ENCODE results near the gene TMEM98.
"Not testable (repeated sequence)": the region's sequence is repeated elsewhere in the genome, so short reads cannot be mapped to it uniquely, and the experiment has no call there.

The TMEM98 gene

DNA sequence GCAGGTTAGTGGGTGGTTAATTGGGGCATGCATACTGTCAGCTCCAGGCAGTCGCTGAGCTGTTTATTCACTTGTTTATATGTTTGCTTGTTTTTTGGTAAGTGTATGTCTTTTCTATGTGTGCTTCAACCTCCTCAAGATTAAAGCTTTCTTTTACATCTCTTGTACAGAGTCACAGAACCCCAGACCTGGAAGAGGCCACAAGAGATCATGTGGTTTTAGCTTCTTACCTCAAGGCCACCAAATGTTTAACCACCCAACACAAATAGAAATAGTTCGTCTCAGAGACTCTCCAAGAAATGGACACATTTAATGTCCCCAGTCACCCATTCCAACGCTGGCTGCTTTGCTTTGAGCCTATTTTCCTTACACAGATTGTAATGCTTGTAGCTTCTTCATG, 11.8 kb upstream of the TMEM98 start:
- no peak for DNase-seq

DNA sequence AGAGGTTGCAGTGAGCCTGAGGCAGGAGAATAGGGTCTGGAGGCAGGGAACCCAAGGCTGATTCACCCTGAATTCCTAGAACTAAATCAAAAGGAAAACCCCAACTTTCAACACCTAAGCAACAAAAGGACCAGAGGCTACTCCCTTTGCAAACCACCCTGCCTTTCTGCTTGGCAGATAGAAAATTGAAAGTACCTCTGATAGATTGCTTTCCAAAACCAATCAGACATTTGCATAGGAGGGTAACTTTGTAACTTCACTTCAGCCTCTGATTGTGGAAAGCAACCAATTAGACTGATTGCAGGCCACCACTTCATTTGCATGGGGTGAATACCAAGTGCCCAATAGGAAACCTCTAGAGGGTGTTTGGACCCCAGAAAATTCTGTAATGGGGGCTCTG, 10.9 kb upstream of the TMEM98 start:
- no peak for DNase-seq

DNA sequence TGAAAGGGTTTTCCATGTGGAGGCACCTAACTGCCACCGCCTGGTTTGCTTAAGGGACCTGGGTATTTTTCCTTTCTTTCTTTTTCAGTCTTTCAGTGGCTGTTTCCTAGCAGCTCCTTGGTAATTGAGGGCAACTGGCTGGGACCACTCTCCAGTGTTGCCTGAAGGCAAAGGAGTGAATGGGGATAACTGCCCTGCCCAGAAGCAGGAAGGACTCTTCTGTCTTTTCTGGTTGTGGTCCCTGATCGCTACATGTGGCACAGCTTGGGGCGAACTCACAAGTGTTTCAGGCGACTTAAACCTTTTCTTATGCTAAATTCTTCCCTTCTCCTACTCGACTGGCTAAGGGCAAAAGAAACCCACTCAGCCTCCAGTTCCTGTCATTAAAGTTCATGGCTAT, 10.1 kb upstream of the TMEM98 start:
- no peak for DNase-seq

DNA sequence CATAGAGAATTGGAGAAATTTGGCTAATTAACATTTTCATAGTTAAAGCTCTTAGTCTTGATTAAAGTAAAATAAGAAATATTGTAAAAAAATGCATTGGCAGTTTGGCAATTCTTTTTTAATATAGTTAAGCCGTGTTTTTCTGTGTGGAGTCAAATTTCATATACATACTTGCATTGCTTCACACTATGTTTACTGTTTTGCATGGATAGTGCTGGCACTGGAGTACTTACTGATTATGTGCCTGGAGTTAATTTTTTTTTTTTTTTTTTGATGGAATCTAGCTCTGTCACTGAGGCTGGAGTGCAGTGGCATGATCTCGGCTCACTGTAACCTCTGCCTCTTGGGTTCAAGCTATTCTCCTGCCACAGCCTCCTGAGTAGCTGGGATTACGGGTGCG, 8.1 kb upstream of the TMEM98 start:
- DNase-seq: not testable (repeated sequence)

DNA sequence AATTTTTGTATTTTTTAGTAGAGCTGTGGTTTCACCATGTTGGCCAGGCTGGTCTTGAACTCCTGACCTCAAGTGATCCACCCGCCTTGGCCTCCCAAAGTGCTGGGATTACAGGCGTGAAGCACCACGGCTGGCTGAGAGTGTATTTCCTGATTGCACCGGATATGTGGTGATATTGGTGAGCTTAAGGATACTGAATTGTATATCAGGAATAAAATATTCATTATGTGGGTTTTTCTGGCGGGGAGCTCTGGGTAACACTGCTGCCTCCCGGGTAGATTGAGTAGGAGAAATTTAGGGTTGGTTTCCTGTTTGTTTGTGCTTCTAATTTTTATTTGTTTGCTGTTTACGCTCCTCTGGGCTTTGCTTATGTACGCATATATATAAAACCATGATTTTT, 7.7 kb upstream of the TMEM98 start:
- DNase-seq: no peak

DNA sequence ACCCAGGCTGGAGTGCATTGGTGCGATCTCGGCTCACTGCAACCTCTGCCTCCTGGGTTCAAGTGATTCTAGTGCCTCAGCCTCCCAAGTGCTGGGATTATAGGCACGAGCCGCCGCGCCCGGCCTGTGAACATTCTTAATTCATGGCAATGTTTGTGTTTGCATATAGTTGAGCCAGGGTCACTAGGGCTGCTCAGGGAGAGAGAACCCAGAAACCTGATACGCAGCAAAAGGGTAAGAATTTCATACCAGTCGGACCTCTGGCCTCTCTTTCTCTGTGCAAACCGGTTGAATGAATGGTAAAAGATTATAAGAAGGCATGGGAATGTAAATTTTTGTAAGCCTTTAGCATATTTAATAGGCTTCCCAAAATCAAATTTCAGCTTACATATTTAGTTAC, 6.9 kb upstream of the TMEM98 start:
- DNase-seq: no peak

DNA sequence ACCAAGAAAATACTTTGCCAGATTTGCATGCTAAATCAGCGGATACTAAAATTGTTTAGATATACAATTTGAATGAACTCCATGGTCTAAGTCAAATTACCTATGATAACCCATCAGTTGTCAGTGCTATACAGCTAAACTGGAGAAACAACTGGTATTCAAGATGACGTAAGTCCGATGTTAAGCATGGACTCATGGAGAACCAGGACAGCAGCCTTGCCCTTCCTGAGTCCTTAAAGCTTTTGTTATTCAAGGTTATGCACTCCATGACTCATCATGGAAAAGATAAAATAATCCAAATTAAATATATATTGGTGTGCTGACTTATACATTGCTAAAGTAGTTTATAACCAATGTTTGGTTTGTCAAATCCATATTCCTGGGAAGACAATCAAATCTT, 4.0 kb upstream of the TMEM98 start:
- DNase-seq: not testable (repeated sequence)

DNA sequence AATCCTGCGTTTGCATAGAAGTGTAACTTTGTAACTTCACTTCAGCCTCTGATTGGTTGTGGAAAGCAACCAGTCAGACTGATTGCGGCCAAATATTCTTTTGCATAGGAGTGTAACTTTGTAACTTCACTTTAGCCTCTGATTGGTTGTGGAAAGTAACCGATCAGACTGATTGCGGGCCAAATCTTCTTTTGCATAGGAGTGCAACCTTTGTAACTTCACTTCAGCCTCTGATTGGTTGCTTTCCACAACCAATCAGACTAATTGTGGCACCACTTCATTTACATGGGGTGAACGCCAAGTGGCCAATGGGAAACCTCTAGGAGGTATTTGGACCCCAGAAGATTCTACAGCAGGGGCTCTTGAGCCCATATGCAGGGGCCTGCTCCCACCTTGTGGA, 1.8 kb upstream of the TMEM98 start:
- DNase-seq: no peak

DNA sequence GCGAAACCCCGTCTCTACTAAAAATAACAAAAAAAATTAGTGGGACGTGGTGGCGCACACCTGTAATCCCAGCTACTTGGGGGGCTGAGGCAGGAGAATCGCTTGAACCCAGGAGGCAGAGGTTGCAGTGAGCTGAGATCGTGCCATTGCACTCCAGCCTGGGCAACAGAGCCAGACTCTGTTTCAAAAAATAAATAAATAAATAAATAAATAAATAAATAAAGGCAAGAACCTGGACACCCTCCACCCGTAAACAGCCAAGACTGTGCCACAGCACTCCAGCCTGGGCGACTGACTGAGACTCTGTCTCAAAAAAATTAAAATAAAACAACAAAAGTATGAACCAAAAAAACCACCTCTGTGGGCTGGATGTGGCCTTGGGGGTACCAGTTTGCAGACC, 1.2 kb upstream of the TMEM98 start:
- DNase-seq: not testable (repeated sequence)

DNA sequence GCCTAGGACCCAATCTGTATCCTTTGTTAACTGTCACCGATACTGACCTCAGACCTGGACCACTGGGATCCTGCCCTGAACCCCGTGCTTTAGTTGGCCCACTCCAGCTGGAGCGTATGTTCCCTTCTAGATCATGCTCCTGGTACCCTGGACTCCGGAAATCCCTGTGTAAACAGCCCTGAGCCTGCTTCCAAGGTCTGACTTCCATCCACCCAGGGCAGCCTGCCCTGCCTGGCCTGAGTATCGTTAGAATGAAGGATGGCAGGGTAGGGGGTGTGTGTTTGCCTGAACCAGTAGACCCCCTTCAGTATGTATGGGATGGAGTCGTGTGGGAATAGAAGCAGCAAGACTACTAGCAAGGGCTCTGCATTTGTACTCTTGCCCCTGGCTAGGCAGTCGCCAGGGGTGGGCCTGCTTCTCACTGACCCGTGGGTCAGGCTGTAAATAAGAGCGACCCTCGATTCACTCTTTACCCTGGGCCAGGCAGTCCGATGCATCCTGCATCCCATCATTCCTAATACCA, 691 bp upstream of the TMEM98 start:
- no peak for DNase-seq

DNA sequence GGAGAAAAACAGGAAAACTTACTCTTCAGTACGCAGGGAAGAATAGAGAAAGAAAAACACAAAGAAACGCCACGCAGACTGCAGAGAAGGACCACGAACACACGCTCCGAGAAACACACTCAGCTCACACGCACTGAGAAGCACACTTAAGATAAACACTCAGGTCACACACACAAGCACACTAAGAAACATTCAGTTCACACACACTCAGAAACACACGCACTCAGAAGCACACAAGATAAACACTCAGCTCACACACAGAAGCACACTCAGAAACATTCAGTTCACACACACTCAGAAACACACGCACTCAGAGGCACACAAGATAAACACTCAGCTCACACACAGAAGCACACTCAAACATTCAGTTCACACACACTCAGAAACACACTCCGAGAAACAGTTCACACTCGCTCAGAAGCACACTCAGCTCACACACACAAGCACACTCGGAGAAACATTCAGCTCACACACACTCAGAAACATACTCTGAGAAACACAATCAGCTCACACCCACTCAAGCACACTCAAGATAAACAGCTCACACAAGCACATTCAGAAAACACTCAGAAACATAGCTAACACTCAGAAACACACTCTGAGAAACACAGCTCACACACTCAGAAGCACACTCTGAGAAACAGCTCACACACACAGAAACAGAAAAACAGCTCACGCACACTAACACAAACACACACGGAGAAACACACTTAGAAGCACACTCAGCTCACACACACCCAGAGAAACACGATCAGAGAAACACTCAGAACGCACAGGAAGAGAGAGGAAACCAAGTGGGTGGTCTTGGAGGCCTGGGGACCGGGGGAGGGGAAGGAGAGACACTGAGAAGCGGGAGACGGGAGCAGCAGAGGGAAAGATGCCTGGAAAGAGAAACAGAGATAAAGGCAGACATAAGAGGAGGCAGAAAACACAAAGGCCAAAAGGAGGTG, 908 bp downstream of the TMEM98 start:
- no peak for DNase-seq

DNA sequence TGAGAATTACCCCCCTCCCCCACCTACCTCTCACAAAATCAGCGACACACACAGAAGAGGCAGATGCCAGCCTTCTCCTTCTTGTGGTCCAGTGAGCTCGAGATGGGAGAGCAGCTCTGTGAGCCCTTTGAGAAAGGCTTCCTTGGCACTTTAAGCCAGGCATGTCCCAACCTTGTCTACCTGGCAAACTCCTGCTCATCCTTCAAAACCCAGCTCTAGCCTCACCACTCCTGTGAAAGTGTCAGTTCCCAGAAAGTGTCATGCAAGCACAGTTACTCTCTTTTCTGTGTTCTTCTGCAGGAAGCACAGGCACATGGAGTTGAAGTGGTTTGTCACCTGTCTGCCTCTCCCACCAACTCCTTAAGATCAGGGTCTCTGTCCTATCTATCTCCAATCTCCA, 1.6 kb downstream of the TMEM98 start:
- DNase-seq: no peak

DNA sequence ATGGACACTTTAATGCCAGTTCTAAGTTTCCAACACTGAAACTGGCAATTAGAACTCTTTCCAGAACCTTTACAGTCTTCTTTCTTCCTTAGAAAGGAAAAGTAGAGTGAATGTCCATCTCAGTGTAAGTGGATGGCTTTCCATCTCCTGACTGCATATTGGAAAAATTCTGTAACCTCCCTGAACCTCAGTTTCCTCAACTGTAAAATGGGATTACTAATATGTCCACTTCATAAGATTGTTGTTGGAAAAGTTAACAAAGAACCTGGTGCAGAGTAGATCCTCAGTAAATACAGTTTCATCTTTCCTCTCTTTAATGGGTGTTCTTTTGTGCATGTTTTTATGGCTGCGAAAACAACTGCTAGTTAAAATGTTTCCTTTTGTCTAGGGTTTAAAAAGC, 2.6 kb downstream of the TMEM98 start:
- DNase-seq: no peak

DNA sequence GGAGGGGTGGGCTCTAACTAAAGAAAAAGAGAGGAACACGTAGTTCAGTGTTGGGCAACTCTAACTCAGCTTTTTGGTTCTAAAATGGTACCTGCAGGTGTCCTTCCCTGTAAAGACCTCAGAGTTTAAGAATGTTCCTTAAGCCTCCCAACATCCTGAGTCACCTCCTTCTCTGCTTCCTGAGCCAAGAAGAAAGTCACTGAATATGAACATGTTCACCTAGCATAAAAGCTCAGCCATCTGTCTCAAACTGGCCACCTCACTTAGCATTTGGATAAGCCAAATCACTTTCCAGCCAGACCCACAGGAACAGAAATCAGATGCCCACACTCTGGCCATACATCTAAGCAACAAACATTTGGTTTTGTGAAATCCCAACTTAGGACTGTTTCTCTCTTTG, 3.7 kb downstream of the TMEM98 start:
- no peak for DNase-seq

DNA sequence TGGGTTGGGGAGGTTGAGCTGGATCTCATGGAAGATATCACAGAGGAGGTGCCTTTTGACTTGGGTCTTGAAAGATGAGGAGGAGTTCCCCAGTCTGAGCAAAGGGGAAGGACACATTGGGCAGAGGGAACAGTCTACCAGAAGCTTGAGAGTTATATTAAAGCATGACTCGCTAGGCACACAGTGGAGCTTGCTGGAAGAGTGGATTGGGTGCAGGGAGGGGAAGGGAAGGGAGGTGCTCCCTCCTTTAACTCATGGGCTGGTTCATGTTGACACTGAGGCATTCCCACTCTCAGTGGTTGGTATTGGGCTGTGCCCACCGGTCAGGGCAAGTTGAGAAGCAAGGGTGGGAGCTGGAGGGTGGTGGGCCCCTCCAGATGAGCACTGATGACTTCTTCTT, 5.9 kb downstream of the TMEM98 start:
- no peak for DNase-seq

DNA sequence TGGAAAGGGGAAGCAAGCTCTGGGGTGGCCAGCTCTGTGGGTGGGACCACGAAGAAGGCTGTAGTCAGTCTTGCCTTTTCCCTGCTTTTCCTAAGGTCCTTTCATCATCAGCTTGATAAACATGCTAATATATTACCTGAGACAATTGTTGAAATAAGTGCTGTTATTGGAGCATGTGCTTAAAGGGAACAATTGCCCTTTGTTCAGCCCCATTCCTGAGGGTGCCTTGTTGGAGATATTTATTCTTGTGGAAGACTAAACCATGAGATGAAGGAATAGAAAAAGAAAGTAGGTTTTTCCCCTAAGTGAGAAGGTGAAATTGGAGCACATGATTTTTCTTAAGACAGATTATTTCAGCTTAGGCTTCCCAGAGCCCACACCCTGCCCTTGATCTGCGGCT, 7.8 kb downstream of the TMEM98 start:
- DNase-seq: no peak

DNA sequence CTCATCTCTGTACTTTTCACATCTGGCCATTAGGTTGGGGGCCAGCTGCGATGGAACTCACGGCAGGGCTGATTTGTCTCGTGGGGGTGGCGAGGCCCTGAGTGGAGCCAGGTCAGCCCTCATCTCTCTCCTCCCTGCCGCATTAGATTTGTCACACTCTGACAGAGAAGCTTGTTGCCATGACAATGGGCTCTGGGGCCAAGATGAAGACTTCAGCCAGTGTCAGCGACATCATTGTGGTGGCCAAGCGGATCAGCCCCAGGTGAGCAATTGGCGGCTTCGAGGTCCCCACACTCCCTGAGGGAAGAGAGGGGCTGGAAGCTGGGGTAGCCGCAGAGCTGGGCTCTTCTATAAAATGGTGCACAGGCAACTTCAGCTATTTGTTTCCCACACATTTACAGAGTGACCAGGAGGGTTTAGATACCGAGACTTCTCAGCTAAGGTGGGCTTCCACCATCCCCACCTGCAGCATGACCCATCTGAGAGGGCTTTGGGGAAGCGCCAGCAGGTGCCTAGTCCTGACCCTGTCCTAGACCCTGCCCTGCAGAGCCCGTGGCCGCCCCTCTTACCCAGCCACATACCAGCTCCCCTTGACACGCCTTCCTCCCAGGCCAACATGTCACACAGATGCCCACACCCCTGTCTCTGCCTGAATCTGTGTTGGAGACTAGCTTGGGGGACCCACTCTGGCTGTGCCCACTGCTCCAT, 8.4 kb downstream of the TMEM98 start:
- no peak for DNase-seq

DNA sequence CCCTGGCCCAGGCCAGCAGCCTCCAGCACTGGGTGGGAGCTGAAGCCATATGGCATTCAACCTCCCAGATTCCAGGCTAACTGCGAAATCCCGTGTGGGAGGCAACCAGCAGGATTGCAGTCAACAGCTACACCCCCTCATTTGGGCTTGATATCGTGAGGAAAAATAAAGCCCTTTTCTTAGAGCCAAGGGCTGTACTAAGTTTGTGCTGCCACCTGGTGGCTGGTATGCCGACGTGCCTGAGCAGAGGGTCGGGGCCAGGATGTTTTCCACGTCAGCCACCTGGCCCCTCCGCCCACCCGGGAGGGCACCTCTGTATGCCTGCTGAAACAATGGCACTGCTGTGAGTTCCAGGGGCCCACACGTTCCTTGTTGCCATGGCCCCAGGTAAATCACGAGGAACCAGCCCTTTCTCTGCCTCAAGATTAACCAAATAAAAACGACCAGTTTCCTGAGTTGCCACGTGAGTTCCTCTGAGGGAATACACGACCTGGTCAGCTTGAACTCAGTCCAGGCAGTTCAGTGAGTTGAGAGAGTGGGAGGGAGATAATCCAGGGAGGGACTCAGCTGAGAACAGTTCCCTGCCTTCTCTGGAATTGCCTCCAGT, 9.0 kb downstream of the TMEM98 start:
- no peak for DNase-seq

DNA sequence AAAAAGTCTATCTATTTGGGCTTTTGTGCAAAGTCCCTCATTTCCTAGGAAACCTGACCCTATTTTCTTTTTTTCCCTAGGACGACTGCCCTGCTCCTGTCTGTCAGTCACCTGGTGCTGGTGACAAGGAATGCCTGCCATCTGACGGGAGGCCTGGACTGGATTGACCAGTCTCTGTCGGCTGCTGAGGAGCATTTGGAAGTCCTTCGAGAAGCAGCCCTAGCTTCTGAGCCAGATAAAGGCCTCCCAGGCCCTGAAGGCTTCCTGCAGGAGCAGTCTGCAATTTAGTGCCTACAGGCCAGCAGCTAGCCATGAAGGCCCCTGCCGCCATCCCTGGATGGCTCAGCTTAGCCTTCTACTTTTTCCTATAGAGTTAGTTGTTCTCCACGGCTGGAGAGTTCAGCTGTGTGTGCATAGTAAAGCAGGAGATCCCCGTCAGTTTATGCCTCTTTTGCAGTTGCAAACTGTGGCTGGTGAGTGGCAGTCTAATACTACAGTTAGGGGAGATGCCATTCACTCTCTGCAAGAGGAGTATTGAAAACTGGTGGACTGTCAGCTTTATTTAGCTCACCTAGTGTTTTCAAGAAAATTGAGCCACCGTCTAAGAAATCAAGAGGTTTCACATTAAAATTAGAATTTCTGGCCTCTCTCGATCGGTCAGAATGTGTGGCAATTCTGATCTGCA, 12.9 kb downstream of the TMEM98 start:
- DNase-seq: no peak

DNA sequence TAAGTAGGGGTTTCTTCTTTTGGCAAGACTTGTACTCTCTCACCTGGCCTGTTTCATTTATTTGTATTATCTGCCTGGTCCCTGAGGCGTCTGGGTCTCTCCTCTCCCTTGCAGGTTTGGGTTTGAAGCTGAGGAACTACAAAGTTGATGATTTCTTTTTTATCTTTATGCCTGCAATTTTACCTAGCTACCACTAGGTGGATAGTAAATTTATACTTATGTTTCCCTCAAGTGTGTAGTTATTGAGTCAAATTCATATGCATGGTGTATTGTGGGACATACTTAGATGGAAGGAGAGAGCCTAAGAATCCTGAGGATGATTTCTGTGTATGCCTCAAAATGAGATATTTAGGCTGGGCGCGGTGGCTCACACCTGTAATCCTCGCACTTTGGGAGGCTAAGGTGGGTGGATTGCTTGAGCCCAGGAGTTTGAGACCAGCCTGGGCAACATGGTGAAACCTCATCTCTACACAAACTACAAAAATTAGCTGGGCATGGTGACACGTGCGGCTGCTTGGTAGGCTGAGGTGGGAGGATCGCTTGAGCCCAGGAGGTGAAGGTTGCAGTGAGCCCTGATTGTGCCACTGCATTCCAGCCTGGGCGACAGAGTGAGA, 13.6 kb downstream of the TMEM98 start:
- no peak for DNase-seq

DNA sequence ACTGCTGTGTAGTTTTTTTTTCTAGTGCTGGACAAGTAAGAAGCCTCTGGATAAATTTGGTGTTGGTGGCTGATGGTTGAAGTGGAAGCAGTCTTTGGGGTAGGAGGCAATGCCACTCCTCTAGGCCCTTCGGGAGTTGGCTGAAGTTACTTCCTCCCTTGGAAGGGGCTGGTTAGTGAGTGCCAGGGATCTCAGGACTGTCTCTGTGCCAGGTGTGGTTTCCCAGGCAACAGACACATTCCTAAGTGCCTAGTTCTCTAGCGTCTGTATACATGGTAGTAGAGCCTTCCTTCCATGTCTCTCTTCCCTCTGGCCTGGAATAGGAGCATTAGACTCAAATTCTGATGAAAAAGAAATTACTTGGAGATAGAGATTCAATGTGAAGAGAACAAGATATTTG, 15.3 kb downstream of the TMEM98 start:
- DNase-seq: no peak

DNA sequence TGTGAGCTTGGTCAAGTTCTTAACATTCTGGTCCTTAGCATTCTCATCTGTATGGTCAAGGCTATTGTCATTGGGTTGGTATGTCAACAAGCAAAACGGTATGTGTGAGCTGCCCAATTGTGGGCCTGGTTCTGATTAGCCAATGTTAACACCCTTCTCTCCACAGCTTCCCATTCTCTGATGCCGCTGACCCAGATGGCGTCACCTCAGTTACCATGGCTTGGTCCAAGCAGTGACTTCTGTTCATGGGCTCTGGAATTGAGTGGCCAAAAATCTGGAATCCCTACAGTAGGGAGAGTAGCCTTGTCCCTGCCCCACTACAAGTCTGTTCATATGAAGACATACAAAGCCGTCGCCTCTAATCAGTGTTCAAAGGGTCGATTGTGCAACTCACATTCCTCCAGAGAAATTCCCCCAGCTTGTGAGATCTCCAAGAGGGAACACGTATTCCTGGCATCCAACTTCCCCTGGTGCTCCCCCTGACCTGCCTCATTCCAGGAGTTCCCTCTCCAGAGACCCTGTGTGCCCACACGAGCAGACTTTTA, 15.8 kb downstream of the TMEM98 start:
- no peak for DNase-seq

Data from NCI-H524 treated with DMSO at 0.1 percent for 48 hours (cell line).